B cell (primary cell): Measurements from ENCODE around the gene THSD7B. TPM values are rescaled to one million over a fixed set of nuclear protein-coding genes. Genes with fewer than 3 reads are reported as not detected.

Experiments used
- ATAC-seq: fragments of 200-7000 bp; cut with Tn5 transposase; one replicate; pipeline ENCODE4 v1.10.0; 2021; ENCODE audit warnings: low read depth, mild to moderate bottlenecking, moderate number of reproducible peaks, moderate library complexity
- CTCF ChIA-PET: fragments of 350-600 bp; sonication (Branson Sonifier 250); formaldehyde crosslinking; loops from one replicate; lab custom pipeline; 2021; ENCODE audit warnings: antibody characterized with exemption, inconsistent platforms; lab: Charles Lee
- POLR2A ChIA-PET: fragments of 350-600 bp; sonication (Branson Sonifier 250); formaldehyde crosslinking; loops from one replicate; lab custom pipeline; 2021; ENCODE audit warnings: antibody characterized with exemption; lab: Charles Lee
- DNase-seq: peaks from one replicate; pipeline ENCODE4 v3.0.0; 2013
- H2AFZ ChIP-seq: 2 replicates; pipeline ENCODE4 v1.6.1; 2012; ENCODE audit warnings: mild to moderate bottlenecking, low read depth, low read length; ENCODE audit not compliant: insufficient read depth, poor library complexity, severe bottlenecking
- H3K27ac ChIP-seq, 2 donors: 1 replicate in 1 of 2; 2 replicates in 1 of 2; pipeline ENCODE4 v1.5.1; 2012 to 2013; ENCODE audit warnings: low read length in 2 of 2, mild to moderate bottlenecking in 2 of 2, moderate library complexity in 1 of 2
- H3K27me3 ChIP-seq, 4 experiments: fragments of 200-600 bp in 1 of 4; sonication (generic) in 1 of 4; replicated peaks in 1 of 4; 1 replicate in 2 of 4; 2 replicates in 2 of 4; pipeline versions ENCODE4 v1.6.1 to v1.7.0; 2013 to 2016; ENCODE audit warnings: low read length in 3 of 4, mild to moderate bottlenecking in 2 of 4, mixed read lengths in 1 of 4, moderate library complexity in 1 of 4; ENCODE audit not compliant: insufficient read depth in 4 of 4, control insufficient read depth in 3 of 4; ENCODE audit errors: control extremely low read depth in 1 of 4
- H3K36me3 ChIP-seq, 2 experiments: replicated peaks in 1 of 2; 1 replicate in 1 of 2; 2 replicates in 1 of 2; pipeline versions ENCODE4 v1.6.1 to v1.7.1; 2013; ENCODE audit warnings: low read length in 1 of 2; ENCODE audit not compliant: insufficient read depth in 2 of 2, control insufficient read depth in 1 of 2; ENCODE audit errors: control extremely low read depth in 1 of 2, extremely low read depth in 1 of 2
- H3K4me1 ChIP-seq, 2 donors: fragments of 200-600 bp in 1 of 2; sonication (generic) in 1 of 2; 1 replicate in 1 of 2; 2 replicates in 1 of 2; pipeline versions ENCODE4 v1.5.1 to v1.6.1; 2013 to 2017; ENCODE audit warnings: low read length in 2 of 2; ENCODE audit not compliant: control insufficient read depth in 2 of 2, insufficient read depth in 2 of 2
- H3K4me2 ChIP-seq: replicated peaks from 2 replicates; pipeline ENCODE3; 2012; ENCODE audit warnings: mild to moderate bottlenecking, low read depth, low read length; ENCODE audit not compliant: poor library complexity, severe bottlenecking
- H3K4me3 ChIP-seq, 5 experiments: fragments of 200-600 bp in 1 of 5; sonication (generic) in 1 of 5; 1 replicate in 3 of 5; 2 replicates in 2 of 5; pipeline versions ENCODE4 v1.5.1 to v1.7.0; 2011 to 2016; ENCODE audit warnings: low read length in 4 of 5, mild to moderate bottlenecking in 4 of 5, low read depth in 2 of 5, control low read depth in 1 of 5, moderate library complexity in 1 of 5; ENCODE audit not compliant: insufficient read depth in 1 of 5; ENCODE audit errors: control extremely low read depth in 1 of 5, extremely low read depth in 1 of 5
- H3K79me2 ChIP-seq: fragments of 200-600 bp; sonication (generic); one replicate; pipeline ENCODE4 v1.6.0; 2016; ENCODE audit warnings: low read length; ENCODE audit not compliant: control insufficient read depth, insufficient read depth
- H3K9ac ChIP-seq: fragments of 200-600 bp; sonication (generic); 2 replicates; pipeline ENCODE4 v1.6.1; 2017; ENCODE audit warnings: mild to moderate bottlenecking, low read length, moderate library complexity
- H3K9me3 ChIP-seq, 3 donors: one replicate each; pipeline versions ENCODE4 v1.6.1 to v1.7.1; 2013; ENCODE audit warnings: low read length in 2 of 3; ENCODE audit not compliant: control insufficient read depth in 2 of 3, insufficient read depth in 1 of 3; ENCODE audit errors: control extremely low read depth in 1 of 3
- H4K20me1 ChIP-seq: 2 replicates; pipeline ENCODE4 v1.6.0; 2012; ENCODE audit warnings: mild to moderate bottlenecking, low read length; ENCODE audit not compliant: insufficient read depth, control insufficient read depth, poor library complexity, severe bottlenecking
- H3K27ac Mint-ChIP-seq: one replicate; pipeline ENCODE4 v1.8.0; 2021; ENCODE audit warnings: mixed read lengths
- H3K27me3 Mint-ChIP-seq: one replicate; pipeline ENCODE4 v1.8.0; 2021; ENCODE audit warnings: mixed read lengths
- H3K4me1 Mint-ChIP-seq: one replicate; pipeline ENCODE4 v1.8.0; 2021; ENCODE audit warnings: mixed read lengths
- H3K4me3 Mint-ChIP-seq: one replicate; pipeline ENCODE4 v1.8.0; 2021; ENCODE audit warnings: mixed read lengths
- H3K9me3 Mint-ChIP-seq: one replicate; pipeline ENCODE4 v1.8.0; 2022; ENCODE audit warnings: mixed read lengths; ENCODE audit not compliant: insufficient read depth
- EZH2 ChIP-seq: IDR thresholded peaks from 2 replicates; pipeline ENCODE4 v1.6.1; 2012; ENCODE audit warnings: borderline replicate concordance, low read depth, mild to moderate bottlenecking, moderate library complexity, low read length; ENCODE audit not compliant: insufficient read depth, poor library complexity, severe bottlenecking
- WGBS: methylation state at CpG from one replicate; pipeline ENCODE4 v1.1.5; 2013; ENCODE audit warnings: missing lambda C conversion rate; ENCODE audit not compliant: insufficient coverage; 5-methylcytosine and 5-hydroxymethylcytosine counted together
- intact Hi-C: fragments of 100-400 bp; cut with micrococcal nuclease; formaldehyde crosslinking; loops from one replicate; pipeline ENCODE4 v1.10.0; 2022
- polyA plus RNA-seq: library from polyadenylated mRNA; depleted of rRNA; stranded (reverse); fragments of >200 nt; gene quantifications from 2 replicates; pipeline ENCODE4 v1.2.3, GENCODE V29; 2012
- total RNA-seq, 2 donors: library from RNA; stranded (reverse); fragments of 120-200 nt in 1 of 2; gene quantifications; 1 replicate in 1 of 2; 2 replicates in 1 of 2; pipeline versions ENCODE4 v1.2.3 to v1.2.4, GENCODE V29; 2013 to 2022
- TF ChIP-seq, protein P1 (sequence below): fragments of 200-600 bp; IDR thresholded peaks from one replicate; pipeline ENCODE4 v1.8.0; 2022; ENCODE audit warnings: antibody characterized with exemption, mild to moderate bottlenecking

THSD7B gene
- total and polyA plus RNA-seq, 2 donors (not counting 1 experiment from before 2014, with no cell fraction given) = 0.76 TPM; not detected in 1

DNA sequence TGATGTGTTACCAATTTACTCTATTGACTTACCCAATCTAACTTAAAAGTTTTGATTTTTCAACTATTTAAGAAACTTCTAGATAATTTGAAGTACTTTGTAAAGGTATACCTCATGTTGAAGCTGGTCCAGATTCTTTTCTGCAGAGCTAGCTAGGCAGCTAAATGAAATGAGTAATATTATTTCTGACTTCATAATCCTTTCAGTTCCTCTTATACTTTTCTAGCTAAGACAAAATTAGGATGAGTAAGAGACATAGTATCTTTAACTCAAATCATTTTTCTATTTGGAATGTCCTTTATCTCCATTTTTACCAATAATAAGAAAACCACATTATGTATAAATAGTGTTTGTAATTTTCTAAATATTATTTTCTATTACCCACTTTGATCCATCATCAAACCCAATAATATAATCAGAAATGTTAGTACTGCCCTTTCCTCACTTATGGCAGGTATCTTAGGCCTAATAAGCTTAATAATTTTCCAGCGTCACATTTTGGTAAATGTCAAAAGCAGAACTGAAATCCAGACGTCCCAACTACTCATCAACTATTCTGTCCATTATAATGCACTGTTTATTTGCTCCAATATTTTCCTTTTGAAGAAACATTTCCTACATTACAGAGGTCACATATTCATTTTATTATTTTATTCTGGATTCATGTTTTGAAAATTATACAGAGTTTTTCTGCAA lies 456.6 kb downstream of the THSD7B start:
- Histone ChIP-seq H3K9ac (no peak overlapping the region), H3K27me3 (no peaks in the 10 kb centered on the region), H2AFZ (no peak overlapping the region), H3K79me2 (no peaks in the 10 kb centered on the region), H3K4me1 (no peaks in the 10 kb centered on the region), H3K36me3 (no peaks in the 10 kb centered on the region), H3K4me3 (no peak overlapping the region), H4K20me1 (no peaks in the 10 kb centered on the region), H3K27ac (no peak overlapping the region), H3K4me2 (no peak overlapping the region), H3K9me3 (no peaks in the 10 kb centered on the region)
- no peak overlapping the region for H3K4me3 Mint-ChIP-seq
- no peaks in the 10 kb centered on the region for H3K9me3 Mint-ChIP-seq
- intact Hi-C loops = no loop called here
- DNase-seq (no peak), ATAC-seq (no peak)
- TF ChIP-seq, protein P1, sequence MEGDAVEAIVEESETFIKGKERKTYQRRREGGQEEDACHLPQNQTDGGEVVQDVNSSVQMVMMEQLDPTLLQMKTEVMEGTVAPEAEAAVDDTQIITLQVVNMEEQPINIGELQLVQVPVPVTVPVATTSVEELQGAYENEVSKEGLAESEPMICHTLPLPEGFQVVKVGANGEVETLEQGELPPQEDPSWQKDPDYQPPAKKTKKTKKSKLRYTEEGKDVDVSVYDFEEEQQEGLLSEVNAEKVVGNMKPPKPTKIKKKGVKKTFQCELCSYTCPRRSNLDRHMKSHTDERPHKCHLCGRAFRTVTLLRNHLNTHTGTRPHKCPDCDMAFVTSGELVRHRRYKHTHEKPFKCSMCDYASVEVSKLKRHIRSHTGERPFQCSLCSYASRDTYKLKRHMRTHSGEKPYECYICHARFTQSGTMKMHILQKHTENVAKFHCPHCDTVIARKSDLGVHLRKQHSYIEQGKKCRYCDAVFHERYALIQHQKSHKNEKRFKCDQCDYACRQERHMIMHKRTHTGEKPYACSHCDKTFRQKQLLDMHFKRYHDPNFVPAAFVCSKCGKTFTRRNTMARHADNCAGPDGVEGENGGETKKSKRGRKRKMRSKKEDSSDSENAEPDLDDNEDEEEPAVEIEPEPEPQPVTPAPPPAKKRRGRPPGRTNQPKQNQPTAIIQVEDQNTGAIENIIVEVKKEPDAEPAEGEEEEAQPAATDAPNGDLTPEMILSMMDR = no peak
- TF ChIP-seq EZH2 = no peak
- H3K27me3 Mint-ChIP-seq = no peaks in the 10 kb centered on the region
- ChIA-PET POLR2A (no interaction called here), CTCF (interaction anchor here (0.6 kb wide), 1 partner anchor 1383 kb away, joined by 4 read pairs; no protein-coding TSS in a partner anchor)
- WGBS = no CpG with 5 or more reads among the region's 2 CpGs
- no peak overlapping the region for H3K27ac Mint-ChIP-seq
- no peaks in the 10 kb centered on the region for H3K4me1 Mint-ChIP-seq

DNA sequence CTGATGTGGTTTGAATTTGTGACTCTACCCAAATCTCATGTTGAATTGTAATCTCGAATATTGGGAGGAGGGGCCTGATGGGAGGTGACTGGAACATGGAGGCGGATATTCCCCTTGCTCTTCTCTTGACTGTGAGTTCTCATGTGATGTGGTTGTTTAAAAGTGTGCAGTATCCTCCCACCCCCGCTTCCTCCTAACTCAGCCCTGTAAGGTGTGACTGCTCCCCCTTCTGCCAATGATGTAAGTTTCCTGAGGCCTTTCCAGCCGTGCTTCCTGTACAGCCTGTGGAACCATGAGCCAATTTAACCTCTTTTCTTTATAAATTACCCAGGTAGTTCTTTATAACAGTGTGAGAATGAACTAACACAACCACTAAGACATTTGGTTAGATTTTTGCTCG lies 458.4 kb downstream of the THSD7B start:
- Mint-ChIP-seq H3K9me3 (no peaks in the 10 kb centered on the region), H3K4me3 (no peak overlapping the region), H3K27me3 (no peaks in the 10 kb centered on the region), H3K4me1 (no peaks in the 10 kb centered on the region), H3K27ac (no peak overlapping the region)
- H3K4me3 ChIP-seq = no peak overlapping the region
- no peaks in the 10 kb centered on the region for H3K27me3 ChIP-seq
- DNase-seq (no peak), ATAC-seq (no peak)
- H3K79me2 ChIP-seq = no peaks in the 10 kb centered on the region
- intact Hi-C loops = no loop called here
- H3K4me1 ChIP-seq = no peaks in the 10 kb centered on the region
- H3K4me2 ChIP-seq = no peak overlapping the region
- WGBS = no CpG with 5 or more reads among the region's 5 CpGs
- no peak overlapping the region for H3K9ac ChIP-seq
- no peak overlapping the region for H2AFZ ChIP-seq
- H3K27ac ChIP-seq = no peak overlapping the region
- ChIA-PET CTCF (no interaction called here), POLR2A (no interaction called here)
- TF ChIP-seq EZH2 = no peak
- TF ChIP-seq, protein P1 = no peak
- no peaks in the 10 kb centered on the region for H3K36me3 ChIP-seq
- no peaks in the 10 kb centered on the region for H3K9me3 ChIP-seq
- no peaks in the 10 kb centered on the region for H4K20me1 ChIP-seq
